Hepatocyte (in vitro differentiated cells): Measurements from ENCODE around the gene KIR3DL2. TPM values are rescaled to one million over a fixed set of nuclear protein-coding genes. Genes with fewer than 3 reads are reported as not detected.
"Not testable (repeated sequence)": the region's sequence is repeated elsewhere in the genome, so short reads cannot be mapped to it uniquely, and the experiment has no call there.

Experiments
- DNase-seq: peaks from one replicate; pipeline ENCODE4 v3.0.0-alpha.2; 2016; ENCODE audit warnings: low spot score
- H2AFZ ChIP-seq: fragments of 200-600 bp; sonication (generic); 2 replicates; pipeline ENCODE4 v1.6.0; 2016; ENCODE audit warnings: antibody characterized with exemption, mild to moderate bottlenecking
- H3K27ac ChIP-seq: fragments of 200-600 bp; sonication (generic); 2 replicates; pipeline ENCODE4 v1.5.1; 2016; ENCODE audit warnings: mild to moderate bottlenecking
- H3K27me3 ChIP-seq: fragments of 200-600 bp; sonication (generic); 2 replicates; pipeline ENCODE4 v1.6.1; 2016
- H3K36me3 ChIP-seq: fragments of 200-600 bp; sonication (generic); replicated peaks from 2 replicates; pipeline ENCODE4 v1.5.1; 2016; ENCODE audit warnings: low read depth; ENCODE audit not compliant: insufficient read depth
- H3K4me1 ChIP-seq: fragments of 200-600 bp; sonication (generic); 2 replicates; pipeline ENCODE4 v1.5.1; 2016; ENCODE audit warnings: mild to moderate bottlenecking, moderate library complexity; ENCODE audit not compliant: insufficient read depth
- H3K4me2 ChIP-seq: fragments of 200-600 bp; sonication (generic); 2 replicates; pipeline ENCODE4 v1.6.0; 2016
- H3K4me3 ChIP-seq: fragments of 200-600 bp; sonication (generic); 2 replicates; pipeline ENCODE4 v1.5.1; 2016; ENCODE audit warnings: mild to moderate bottlenecking
- H3K79me2 ChIP-seq: fragments of 200-600 bp; sonication (generic); 2 replicates; pipeline ENCODE4 v1.6.0; 2017; ENCODE audit warnings: mild to moderate bottlenecking
- H3K9me2 ChIP-seq: fragments of 200-600 bp; sonication (generic); replicated peaks from 2 replicates; pipeline ENCODE4 v1.6.0; 2017; ENCODE audit warnings: mild to moderate bottlenecking; ENCODE audit not compliant: insufficient read depth
- H3K9me3 ChIP-seq: fragments of 200-600 bp; sonication (generic); 2 replicates; pipeline ENCODE4 v1.5.1; 2016; ENCODE audit warnings: low read depth, mild to moderate bottlenecking
- H4K20me1 ChIP-seq: fragments of 200-600 bp; sonication (generic); 2 replicates; pipeline ENCODE4 v1.6.0; 2016; ENCODE audit warnings: mild to moderate bottlenecking; ENCODE audit not compliant: insufficient read depth, poor library complexity, severe bottlenecking
- CTCF ChIP-seq: fragments of 200-600 bp; sonication (generic); IDR thresholded peaks from 2 replicates; pipeline ENCODE4 v1.5.1; 2016; ENCODE audit warnings: antibody characterized with exemption, mild to moderate bottlenecking; ENCODE audit not compliant: poor library complexity
- EZH2 ChIP-seq: fragments of 200-600 bp; sonication (generic); IDR thresholded peaks from 2 replicates; pipeline ENCODE4 v1.6.1; 2016; ENCODE audit warnings: antibody characterized with exemption, mild to moderate bottlenecking, borderline replicate concordance
- EZH2phosphoT487 ChIP-seq: fragments of 200-600 bp; sonication (generic); IDR thresholded peaks from one replicate; pipeline ENCODE4 v1.6.1; 2018; ENCODE audit warnings: antibody characterized with exemption, mild to moderate bottlenecking, low read depth, moderate library complexity; ENCODE audit not compliant: unreplicated experiment, severe bottlenecking
- WGBS: methylation state at CpG from one replicate; pipeline ENCODE4 v1.1.6; 2016; ENCODE audit warnings: low lambda C conversion rate; ENCODE audit errors: missing lambda C conversion rate; 5-methylcytosine and 5-hydroxymethylcytosine counted together
- polyA plus RNA-seq: library from polyadenylated mRNA; unstranded; fragments of >200 nt; fragmentation: Nextera tagmentation; extraction: Ambion mirVana; gene quantifications from 2 replicates; pipeline ENCODE4 v1.2.1, GENCODE V29; 2016
- total RNA-seq: library from RNA; depleted of rRNA; stranded (reverse); fragments of >200 nt; gene quantifications from 2 replicates; pipeline ENCODE4 v1.2.3, GENCODE V29; 2014

Gene KIR3DL2
- total and polyA plus RNA-seq, 2 experiments from 2014 or later: not detected

- H3K9me3 ChIP-seq: no peaks in the 10 kb centered on the region
- H3K79me2 ChIP-seq: no peaks in the 10 kb centered on the region
- WGBS: 50% methylated on average over 2 of the region's 2 CpGs
- H3K27me3 ChIP-seq: no peaks in the 10 kb centered on the region
- no peak overlapping the region for H3K4me3 ChIP-seq
- no peak overlapping the region for H3K4me2 ChIP-seq
- no peaks in the 10 kb centered on the region for H4K20me1 ChIP-seq
- H3K27ac ChIP-seq: no peak overlapping the region
- no peak for DNase-seq
- no peaks in the 10 kb centered on the region for H3K36me3 ChIP-seq
- no peaks in the 10 kb centered on the region for H3K4me1 ChIP-seq
- TF ChIP-seq EZH2 (no peak), EZH2phosphoT487 (no peak), CTCF (no peak)
- H2AFZ ChIP-seq: no peak overlapping the region
- H3K9me2 ChIP-seq: no peaks in the 10 kb centered on the region
Observed at GRCh38 chr19:54850930-54851329, 687 bp downstream of the KIR3DL2 start.

- no peaks in the 10 kb centered on the region for H3K27me3 ChIP-seq
- no peaks in the 10 kb centered on the region for H3K9me3 ChIP-seq
- H2AFZ ChIP-seq: no peak overlapping the region
- no peaks in the 10 kb centered on the region for H3K4me1 ChIP-seq
- H3K36me3 ChIP-seq: no peaks in the 10 kb centered on the region
- no peaks in the 10 kb centered on the region for H4K20me1 ChIP-seq
- H3K9me2 ChIP-seq: no peaks in the 10 kb centered on the region
- no peak for DNase-seq
- no peak overlapping the region for H3K4me2 ChIP-seq
- no peak overlapping the region for H3K4me3 ChIP-seq
- TF ChIP-seq EZH2phosphoT487: no peak
- TF ChIP-seq CTCF: no peak
- no peak for TF ChIP-seq EZH2
- H3K27ac ChIP-seq: no peak overlapping the region
- H3K79me2 ChIP-seq: no peaks in the 10 kb centered on the region
- 81% methylated on average over 7 of the region's 7 CpGs for WGBS
Observed at GRCh38 chr19:54851353-54851752, 1.1 kb downstream of the KIR3DL2 start.

GRCh38 chr19:54855241-54855640 is 5.0 kb downstream of the KIR3DL2 start:
- WGBS: 42% methylated on average over 1 of the region's 1 CpG
- H2AFZ ChIP-seq, H3K4me1 ChIP-seq, H3K9me3 ChIP-seq, H3K36me3 ChIP-seq, H3K79me2 ChIP-seq, DNase-seq, H3K27me3 ChIP-seq, H3K4me3 ChIP-seq, H3K27ac ChIP-seq, H4K20me1 ChIP-seq, H3K4me2 ChIP-seq, H3K9me2 ChIP-seq: not testable (repeated sequence)

- H2AFZ ChIP-seq, H3K4me2 ChIP-seq, H3K36me3 ChIP-seq, H3K9me2 ChIP-seq, H3K4me1 ChIP-seq, H3K79me2 ChIP-seq, DNase-seq, H3K27ac ChIP-seq, H3K27me3 ChIP-seq, H4K20me1 ChIP-seq, H3K4me3 ChIP-seq, H3K9me3 ChIP-seq: not testable (repeated sequence)
- WGBS: 57% methylated on average over 3 of the region's 3 CpGs
Observed at GRCh38 chr19:54858476-54858875, 8.2 kb downstream of the KIR3DL2 start.

GRCh38 chr19:54859421-54859820 is 9.2 kb downstream of the KIR3DL2 start:
- H3K9me2 ChIP-seq, H3K4me2 ChIP-seq, DNase-seq, H3K36me3 ChIP-seq, H2AFZ ChIP-seq, H3K4me1 ChIP-seq, H3K79me2 ChIP-seq, H3K9me3 ChIP-seq, H3K27ac ChIP-seq, H4K20me1 ChIP-seq, H3K27me3 ChIP-seq, H3K4me3 ChIP-seq: not testable (repeated sequence)
- WGBS: 77% methylated on average over 7 of the region's 7 CpGs

- H3K36me3 ChIP-seq, DNase-seq, H3K9me2 ChIP-seq, H3K9me3 ChIP-seq, H3K27me3 ChIP-seq, H3K27ac ChIP-seq, H3K4me3 ChIP-seq, H4K20me1 ChIP-seq, H3K79me2 ChIP-seq, H3K4me2 ChIP-seq, H3K4me1 ChIP-seq, H2AFZ ChIP-seq: not testable (repeated sequence)
- WGBS: 88% methylated on average over 3 of the region's 3 CpGs
Observed at GRCh38 chr19:54863459-54863858, 13.2 kb downstream of the KIR3DL2 start.
